GM18508 (cell line): Measurements from ENCODE around the gene NEK4.

Experiments used
- ATAC-seq: cut with Tn5 transposase; IDR thresholded peaks from one replicate; pipeline ENCODE4 v1.9.1; 2021; ENCODE audit warnings: moderate number of reproducible peaks; ENCODE audit not compliant: insufficient read depth, unreplicated experiment

NEK4 gene

GRCh38 chr3:52705688-52706686 is 64.8 kb downstream of the NEK4 start, which contains the start of the genes GLT8D1 and SPCS1:
GLT8D1 (minus strand) TSS chr3:52705791; CDS start chr3:52700460, 5,331 bp downstream.
SPCS1 (plus strand) TSS chr3:52706106; CDS start chr3:52706247, 141 bp downstream.
- ATAC-seq = peak; percentile 36

GRCh38 chr3:52705438-52705687 is 65.4 kb downstream of the NEK4 start:
- no peak for ATAC-seq

- ATAC-seq = no peak
Observed at GRCh38 chr3:52704611-52705437, 65.9 kb downstream of the NEK4 start.

- no peak for ATAC-seq
Observed at GRCh38 chr3:52703341-52703740, 67.4 kb downstream of the NEK4 start.

- no peak for ATAC-seq
Observed at GRCh38 chr3:52697632-52697965, 73.1 kb downstream of the NEK4 start.

GRCh38 chr3:52696830-52697631 is 73.7 kb downstream of the NEK4 start:
- no peak for ATAC-seq

GRCh38 chr3:52695798-52696671 is 74.7 kb downstream of the NEK4 start:
- no peak for ATAC-seq

GRCh38 chr3:52694528-52695189 is 76.1 kb downstream of the NEK4 start:
- no peak for ATAC-seq

GRCh38 chr3:52693071-52693470 is 77.7 kb downstream of the NEK4 start:
- ATAC-seq = no peak

GRCh38 chr3:52690560-52690959 is 80.2 kb downstream of the NEK4 start:
- ATAC-seq = no peak

- no peak for ATAC-seq
Observed at GRCh38 chr3:52689151-52689550, 81.6 kb downstream of the NEK4 start.

- no peak for ATAC-seq
Observed at GRCh38 chr3:52688266-52688665, 82.5 kb downstream of the NEK4 start.

- peak; percentile 42 for ATAC-seq
Observed at GRCh38 chr3:52685709-52686691, 84.7 kb downstream of the NEK4 start, which contains the start of the genes GNL3 and PBRM1. GNL3 (plus strand) TSS chr3:52686032; CDS start chr3:52686093, 61 bp downstream. PBRM1 (minus strand) TSS chr3:52685913.

- peak; percentile 30 for ATAC-seq
Observed at GRCh38 chr3:52685285-52685708, 85.4 kb downstream of the NEK4 start.

GRCh38 chr3:52684184-52684583 is 86.6 kb downstream of the NEK4 start:
- no peak for ATAC-seq

GRCh38 chr3:52683611-52684010 is 87.1 kb downstream of the NEK4 start:
- no peak for ATAC-seq

- no peak for ATAC-seq
Observed at GRCh38 chr3:52682016-52682415, 88.7 kb downstream of the NEK4 start.

- ATAC-seq = no peak
Observed at GRCh38 chr3:52681596-52681995, 89.1 kb downstream of the NEK4 start.
